Measurements from ENCODE around the gene EME1.

EME1 gene

DNA sequence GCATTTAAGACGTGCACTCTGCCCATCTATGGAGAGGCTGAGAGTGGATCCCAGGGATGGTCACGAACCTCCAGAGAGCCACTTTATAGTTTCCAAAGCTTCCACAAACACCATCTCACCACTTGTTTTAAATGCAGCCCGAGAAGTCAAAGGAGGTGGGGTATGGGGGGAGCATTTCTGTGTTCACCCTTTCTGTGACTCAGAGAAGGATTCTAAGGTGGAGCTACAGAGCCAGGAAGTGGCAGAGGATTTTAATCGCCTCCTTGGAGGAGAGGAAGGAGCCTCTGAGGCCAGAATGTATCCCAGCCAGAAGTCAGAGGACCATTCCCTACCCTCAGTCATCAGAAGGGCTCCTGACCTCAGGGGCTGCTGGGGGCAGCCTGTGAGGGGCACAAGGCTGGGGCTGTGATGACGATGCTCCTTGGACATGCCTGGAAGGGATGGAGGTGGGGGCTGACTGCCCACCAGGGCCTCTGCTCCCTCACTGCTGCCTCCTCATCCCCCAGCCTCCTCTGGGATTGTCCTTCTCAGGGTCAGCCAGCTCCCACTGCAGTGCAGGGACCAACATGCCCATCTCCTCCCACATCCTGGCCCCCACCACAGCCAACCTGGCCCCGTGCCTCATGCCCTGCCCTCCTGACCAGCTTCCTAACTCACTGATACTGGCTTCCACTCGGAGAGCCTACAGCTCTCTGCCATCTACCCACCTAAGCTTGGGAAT, 24.3 kb upstream of the EME1 start:
- DNase-seq: no peak

DNA sequence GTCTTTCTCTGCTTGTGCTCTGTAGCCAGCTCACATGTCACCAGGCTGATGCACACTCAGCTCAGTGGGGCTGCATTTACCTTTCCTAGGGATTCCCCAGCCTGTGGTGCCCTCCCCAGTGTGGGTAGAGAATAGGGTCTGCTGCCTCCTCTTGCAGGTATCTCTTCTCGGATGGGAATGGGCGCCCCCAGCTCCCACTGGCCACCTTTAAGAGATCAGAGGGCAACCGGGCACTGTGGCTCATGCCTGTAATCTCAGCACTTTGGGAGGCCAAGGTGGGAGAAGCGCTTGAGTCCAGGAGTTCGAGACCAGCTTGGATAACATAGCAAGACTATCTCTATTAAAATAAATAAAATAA, 23.8 kb upstream of the EME1 start:
- DNase-seq: no peak

DNA sequence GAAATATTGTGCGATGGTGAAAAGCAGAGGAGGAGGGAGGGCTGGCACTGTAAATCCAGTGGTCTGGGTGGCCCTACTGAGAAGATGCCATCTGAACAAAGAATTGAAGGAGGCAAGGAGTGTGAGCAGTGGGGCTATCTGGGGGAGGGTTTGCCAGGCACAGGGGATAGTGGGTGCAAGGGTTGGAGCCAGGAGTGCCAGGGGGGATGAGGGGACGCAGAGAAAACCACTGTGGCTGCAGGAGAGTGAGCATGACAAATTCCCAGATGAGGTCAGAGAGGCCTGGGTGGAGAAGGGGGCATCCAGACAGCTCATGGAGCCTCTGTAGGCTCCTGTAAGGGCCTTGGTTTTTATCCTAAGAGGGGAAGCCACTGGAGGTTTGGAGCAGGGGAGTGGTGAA, 22.3 kb upstream of the EME1 start:
- DNase-seq: no peak

DNA sequence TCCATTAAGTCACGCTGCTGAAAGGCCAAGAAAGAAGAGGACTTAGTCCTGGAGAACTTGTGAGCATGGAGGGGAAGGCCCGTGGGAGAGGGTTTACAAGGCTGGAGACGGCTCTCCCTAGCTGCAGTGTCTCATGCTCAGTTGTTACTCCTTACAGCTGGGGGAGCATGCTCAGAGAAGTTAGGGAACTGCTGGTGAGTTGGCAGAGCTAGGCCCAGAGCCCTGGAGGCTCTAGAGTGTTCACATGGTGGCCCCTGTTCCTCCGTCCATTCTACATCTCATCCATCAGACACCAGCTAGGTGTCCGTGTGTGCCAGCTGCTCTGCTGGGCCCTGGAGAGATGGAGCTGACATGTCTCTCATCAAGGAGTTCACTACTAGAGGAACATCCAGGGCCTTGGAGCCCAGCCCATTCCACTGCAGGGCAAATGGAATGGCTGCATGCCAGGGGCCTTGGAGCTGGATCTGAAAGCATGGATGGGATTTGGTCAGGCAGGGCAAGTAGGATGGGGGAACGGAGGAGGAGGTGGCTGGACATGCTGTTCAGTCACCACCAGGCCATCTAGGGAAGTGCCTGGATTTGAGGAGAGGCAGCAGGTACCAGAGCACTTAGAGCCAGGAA, 20.8 kb upstream of the EME1 start:
- DNase-seq: no peak

DNA sequence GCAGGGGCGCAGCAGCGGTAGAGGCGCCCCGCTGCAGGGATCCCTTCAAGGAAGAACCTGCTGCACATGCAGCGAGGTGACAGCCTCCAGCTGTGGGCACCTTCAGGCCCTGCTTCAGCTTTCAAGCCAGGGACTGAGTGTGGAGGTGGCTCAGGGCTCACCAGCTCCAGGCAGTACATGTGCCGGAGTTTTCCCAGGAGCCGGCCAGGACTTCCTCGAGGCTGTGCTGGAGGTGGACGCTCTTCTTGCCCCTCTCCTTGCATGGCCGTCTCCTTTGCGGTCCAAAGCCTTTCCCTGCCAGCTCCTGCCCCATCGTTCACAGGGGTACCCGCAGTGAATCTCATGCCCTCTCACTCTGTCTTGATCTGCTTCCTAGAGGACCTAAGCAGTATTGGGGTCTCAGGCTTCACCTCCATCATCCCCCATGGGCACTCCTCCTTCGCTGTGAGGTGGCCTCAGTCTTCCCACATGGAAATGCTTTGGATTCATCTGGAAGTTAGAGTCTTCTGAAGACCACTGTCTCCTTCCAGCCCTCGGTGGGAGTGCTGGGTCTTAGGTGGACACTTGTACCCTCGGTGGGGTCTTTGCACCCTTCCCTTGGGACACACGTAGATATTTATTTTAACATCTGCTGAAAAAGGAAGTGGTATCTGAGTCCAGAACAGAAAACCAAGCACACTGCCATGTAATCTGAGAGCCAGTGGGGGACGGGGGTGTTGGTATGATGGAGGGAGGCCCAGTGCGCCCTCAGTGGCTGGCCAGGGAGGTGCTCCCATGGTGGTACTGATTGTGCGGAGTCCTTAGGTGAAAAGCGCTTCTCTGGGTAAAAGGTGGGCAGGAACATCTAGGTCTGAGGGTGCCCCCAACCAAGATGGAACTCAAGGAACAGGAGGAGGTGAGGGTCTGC, 20.1 kb upstream of the EME1 start:
- no peak for DNase-seq

DNA sequence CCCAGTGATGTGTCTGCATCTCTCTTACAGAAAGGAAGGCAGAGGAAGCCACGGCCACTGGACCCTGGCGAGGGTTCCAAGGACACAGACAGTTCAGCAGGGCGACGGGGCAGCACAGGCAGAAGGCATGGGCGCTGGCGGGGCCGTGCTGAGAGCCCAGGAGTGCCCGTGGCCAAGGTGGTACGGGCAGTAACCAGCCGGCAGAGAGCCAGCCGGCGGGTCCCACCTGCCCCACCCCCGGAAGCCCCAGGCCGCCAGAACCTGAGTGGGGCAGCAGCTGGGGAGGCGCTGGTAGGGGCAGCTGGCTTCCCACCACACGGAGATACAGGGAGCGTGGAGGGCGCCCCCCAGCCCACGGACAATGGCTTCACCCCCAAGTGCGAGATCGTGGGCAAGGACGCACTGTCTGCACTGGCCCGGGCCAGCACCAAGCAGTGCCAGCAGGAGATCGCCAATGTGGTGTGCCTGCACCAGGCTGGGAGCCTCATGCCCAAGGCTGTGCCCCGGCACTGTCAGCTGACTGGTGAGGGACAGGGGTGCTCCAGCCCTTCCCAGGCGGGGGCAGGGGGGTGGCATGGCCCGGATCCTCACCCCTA, 19.3 kb upstream of the EME1 start:
- DNase-seq: no peak

DNA sequence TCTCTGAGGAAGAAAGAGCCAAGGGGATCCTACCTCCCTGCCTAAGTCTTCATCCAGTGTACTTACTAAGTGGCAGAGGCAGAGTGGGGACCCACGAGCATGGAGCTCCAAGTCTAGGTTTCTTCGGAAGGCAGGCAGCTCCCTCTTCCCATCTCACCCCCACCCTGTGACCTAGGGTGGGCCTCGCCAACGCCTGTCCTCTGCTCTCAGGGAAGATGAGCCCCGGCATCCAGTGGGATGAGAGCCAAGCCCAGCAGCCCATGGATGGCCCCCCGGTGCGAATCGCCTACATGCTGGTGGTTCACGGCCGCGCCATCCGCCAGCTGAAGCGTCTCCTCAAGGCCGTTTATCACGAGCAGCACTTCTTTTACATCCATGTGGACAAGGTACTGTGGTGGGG, 18.8 kb upstream of the EME1 start:
- no peak for DNase-seq

DNA sequence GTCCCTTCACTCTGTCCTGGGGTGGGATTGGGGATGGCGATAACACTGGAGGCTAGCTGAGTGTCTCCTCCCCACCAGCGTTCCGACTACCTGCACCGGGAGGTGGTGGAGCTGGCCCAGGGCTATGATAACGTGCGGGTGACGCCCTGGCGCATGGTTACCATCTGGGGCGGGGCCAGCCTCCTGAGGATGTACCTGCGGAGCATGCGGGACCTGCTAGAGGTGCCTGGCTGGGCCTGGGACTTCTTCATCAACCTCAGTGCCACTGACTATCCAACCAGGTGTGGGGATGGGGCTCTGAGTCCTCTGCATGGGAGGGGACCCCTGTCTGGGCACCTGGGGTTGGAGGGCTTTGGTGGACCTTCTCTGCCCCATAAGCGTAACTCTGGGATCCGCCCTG, 18.3 kb upstream of the EME1 start:
- no peak for DNase-seq

DNA sequence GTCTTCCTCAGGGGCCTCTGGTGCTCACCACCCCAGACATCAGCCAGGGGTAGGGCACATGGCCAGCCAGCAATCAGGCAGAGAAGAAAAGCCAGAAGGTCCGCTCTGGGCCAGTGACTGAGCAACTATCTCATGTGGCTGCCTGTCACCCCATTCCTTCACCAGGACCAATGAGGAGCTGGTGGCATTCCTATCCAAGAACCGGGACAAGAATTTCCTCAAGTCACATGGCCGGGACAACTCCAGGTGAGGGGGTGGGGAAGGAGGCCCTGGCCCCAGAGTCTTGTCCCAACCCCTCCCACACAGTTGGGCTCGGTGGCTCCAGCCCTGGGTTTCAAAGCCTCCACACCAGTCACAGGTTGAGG, 17.7 kb upstream of the EME1 start:
- no peak for DNase-seq

DNA sequence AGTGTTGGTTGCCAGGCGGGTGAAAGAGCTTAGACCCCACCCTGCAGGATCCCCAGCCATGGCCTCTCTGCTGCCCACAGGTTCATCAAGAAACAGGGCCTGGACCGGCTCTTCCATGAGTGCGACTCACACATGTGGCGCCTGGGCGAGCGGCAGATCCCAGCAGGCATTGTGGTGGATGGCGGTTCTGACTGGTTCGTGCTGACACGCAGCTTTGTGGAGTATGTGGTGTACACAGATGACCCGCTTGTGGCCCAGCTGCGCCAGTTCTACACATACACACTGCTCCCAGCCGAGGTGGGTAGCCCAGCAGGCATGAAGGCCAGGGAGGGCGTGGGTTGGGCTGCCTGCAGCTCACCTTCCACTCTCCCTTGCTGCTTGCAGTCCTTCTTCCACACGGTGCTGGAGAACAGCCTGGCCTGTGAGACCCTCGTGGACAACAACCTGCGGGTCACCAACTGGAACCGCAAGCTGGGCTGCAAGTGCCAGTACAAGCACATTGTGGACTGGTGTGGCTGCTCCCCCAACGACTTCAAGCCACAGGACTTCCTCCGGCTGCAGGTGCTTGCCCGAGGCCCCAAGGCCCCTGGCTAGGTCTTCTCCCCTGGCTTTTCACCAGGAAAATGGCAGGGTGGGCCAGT, 17.2 kb upstream of the EME1 start:
- DNase-seq: no peak

DNA sequence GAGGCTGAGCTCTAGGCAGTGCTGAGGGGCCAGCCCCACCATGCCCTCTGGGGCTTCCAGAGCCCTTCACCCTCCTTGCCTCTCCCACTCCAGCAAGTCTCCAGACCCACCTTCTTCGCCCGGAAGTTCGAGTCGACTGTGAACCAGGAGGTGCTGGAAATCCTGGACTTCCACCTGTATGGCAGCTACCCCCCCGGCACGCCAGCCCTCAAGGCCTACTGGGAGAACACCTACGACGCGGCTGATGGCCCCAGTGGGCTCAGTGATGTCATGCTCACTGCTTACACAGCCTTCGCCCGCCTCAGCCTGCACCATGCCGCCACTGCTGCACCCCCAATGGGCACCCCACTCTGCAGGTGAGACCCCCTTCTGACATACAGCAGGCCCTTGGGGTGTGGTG, 16.6 kb upstream of the EME1 start:
- no peak for DNase-seq

DNA sequence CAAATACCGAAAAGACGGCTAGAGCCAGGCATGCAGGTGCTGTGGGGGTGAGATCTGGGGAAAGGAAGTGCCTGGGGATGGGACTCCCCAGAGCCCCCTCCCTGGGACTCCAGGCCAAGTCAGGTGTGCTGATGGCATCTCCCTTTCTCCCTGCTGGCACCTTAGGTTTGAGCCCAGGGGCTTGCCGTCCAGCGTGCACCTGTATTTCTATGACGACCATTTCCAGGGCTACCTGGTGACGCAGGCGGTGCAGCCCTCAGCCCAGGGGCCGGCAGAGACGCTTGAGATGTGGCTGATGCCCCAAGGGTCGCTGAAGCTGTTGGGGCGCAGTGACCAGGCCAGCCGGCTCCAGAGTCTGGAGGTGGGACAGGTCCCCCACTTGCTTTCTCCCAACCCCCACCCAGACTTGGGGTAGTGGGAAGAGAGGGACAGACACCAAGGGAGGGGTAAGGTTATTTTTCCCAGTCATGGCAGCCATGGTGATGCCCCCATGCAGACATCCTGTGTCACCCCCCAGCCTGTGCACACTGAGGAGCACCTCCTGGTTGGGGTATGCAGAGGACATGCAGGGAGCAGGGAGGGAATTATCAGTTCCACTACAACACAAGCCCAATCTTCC, 16.0 kb upstream of the EME1 start:
- DNase-seq: no peak

DNA sequence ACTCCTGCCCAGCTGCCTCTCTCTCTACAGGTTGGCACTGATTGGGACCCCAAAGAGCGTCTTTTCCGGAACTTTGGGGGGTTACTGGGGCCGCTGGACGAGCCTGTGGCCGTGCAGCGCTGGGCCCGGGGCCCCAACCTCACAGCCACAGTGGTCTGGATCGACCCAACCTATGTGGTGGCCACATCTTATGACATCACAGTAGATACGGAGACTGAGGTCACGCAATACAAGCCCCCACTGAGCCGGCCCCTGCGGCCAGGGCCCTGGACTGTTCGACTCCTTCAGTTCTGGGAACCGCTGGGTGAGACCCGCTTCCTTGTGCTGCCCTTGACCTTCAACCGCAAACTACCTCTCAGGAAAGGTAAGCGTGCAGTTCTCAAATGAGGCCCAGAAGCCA, 14.9 kb upstream of the EME1 start:
- DNase-seq: no peak

DNA sequence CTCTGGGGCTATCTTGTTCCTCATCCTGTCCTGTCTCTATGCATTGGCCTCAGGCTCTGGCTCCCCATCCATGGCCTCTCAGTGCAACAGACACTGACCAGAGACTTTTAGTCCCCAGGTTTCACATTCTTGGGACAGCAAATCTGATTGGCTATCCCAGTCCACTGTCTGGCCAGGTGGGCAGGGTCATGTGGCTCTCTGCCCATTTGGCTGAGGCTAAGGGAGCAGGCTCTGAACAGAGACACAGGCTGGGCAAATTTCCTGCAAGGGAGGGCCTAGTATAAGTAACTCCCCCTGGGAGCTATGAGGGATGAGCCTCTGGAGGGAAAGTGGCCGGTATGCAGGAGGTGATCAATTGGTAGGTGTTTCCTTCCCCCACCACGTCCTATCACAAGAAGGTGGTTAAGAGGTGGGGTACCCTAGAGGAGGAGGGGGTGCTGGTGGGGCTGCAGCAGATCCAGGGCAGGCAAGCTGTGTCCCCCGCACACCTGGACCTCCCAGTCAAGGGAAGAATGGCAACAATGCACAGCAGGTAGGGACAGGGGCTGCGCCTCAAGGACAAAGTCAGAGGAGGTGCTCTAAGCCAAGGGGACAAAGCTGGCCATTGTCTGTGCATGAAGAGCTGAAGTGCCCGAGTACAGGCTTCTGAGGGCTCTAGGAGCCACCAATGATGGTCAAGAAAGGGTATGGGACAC, 13.9 kb upstream of the EME1 start:
- no peak for DNase-seq

DNA sequence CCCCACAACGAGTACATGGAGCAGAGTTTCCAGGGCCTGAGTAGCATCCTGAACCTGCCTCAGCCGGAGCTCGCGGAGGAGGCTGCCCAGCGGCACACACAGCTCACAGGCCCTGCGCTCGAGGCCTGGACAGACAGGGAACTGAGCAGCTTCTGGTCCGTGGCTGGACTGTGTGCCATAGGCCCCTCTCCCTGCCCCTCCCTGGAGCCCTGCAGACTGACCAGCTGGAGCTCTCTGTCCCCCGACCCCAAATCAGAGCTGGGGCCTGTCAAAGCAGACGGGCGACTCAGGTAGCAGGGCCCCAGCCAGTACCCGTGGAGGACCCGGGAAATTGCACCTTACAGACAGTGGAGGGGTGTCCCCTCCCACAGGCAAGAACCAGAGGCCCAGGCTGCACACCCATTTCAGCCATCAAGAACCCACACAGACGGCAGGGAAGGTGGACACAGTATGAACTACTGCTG, 13.0 kb upstream of the EME1 start:
- DNase-seq: no peak

DNA sequence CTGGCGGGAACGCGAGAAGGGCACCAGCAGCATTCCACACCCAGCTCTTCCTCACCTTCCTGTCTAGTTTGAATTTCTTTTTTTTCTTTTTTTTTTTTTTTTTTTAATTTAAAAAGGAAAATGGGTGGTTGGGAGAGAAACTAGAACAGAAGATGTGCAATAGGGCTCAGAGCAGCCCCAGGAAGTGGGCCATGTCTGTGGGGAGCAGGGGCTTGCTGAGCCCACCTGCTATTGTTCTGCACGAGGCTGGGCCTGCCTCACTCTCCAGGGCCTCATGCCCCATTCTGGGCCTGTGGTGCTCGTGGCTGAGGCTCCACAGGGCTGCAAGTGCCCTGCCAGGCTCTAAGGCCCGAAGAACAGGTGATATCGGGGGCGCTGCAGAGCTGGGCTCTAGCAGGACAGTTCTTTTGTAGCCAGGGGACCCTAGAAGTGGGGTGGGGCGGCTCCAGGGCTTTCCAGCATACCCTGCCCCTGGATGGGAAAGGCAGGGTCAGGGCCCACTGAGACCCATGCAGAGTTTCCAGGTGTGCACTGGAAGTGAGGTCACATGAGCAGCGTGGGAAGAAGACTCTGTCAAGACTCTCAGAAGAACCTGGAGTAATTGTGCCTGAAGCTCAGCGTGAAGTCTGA, 12.4 kb upstream of the EME1 start:
- DNase-seq: no peak

DNA sequence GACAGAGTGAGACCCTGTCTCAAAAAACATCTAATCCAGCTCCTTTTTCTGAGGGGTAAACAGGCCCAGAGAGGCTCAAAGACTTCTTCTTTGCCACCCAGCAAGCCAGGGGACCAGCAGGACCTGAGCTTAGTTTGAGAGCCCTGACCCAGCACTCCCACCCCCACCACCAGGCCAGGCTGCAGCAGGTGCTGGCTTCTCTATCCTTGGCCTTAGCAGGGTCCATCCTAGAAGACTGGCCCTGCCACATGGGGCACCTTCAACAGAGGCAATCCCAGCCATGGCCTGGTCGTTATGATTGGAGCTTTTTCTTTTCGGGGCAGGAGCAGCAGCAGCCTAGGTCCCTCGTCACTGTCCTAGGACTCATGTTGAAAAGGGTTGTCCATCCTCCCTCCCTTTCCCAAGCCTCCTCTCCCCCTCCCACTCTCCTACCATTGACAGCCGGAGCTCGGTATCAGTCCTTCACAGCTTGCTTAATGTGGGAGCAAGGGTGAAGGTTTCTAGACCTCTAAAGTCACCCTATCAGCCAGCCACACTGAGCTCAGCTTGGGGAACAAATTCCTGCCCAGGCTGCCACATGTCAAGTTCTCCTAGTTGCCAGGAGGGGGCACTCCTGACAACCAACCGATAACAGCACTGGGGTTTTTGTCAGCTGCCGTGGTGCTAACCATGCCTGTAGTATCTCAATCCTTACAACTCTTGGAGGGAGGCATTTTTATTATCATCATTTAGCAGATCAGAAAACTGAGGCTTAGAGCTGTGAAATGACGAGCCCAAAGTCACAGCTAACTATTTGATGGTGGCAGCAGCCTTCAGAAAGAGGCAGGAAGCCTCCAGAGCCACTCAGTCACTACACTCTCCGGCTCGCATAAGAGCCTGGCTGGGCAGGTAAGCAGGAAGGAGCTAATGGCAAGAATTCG, 11.2 kb upstream of the EME1 start:
- DNase-seq: peak; percentile 72

DNA sequence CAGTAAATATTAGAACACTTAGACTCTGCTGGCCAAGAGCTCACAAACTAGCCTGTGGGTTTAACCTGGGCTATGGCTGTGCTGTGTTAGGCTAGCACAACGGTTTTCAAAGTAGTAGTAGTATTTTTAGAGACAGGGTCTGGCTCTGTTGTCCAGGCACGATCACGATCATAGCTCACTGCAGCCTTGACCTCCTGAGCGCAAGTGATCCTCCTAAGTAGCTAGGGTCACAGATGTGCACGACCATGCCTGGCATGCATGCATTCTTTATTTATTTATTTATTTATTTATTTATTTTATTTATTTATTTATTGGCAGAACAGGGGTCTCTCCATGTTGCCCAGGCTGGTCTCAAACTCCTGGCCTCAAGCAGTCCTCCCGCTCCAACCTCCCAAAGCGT, 10.4 kb upstream of the EME1 start:
- no peak for DNase-seq

DNA sequence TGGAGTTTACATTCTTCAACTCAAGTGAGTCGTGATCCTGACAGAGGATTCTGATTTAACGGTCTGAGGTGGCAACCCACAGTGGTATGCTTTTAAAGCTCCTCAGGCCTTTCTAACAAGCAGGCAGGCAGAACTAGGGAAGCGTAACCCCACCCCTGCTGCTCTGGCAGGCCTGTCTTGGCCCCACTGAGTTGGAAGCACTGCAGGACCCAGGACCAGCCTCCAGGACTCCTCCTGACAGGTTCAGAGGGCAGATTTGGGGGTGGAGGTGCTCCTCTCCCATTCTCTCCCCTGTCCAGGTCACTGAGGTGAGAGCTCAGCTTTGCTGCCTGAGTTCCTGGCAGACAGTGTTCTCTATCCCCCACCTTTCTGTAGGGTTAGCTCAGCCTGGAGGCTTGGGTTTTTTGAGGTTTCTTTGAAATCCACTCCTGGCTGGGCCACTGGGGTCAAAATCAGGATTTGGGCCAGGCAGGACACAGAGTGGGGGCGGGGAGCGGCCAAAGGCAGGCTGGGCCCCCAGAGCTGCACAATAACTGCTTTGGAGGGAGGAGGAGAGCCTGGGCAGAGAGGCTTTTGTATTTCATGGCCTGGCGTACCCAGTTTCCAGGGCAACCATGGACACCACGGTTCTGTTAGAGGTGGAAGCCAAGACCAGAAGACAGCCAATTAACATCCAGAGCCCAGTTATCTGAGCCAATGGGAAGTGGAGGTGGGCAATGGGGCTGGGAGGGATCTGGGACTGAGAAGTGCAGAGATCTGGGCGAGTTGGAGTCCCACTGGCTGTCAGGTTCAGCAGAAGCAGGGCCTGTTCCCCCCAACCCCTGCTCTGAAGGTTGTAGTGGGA, 9.6 kb upstream of the EME1 start:
- DNase-seq: peak; percentile 86

Measured in midbrain (tissue), 1 donor.